Cardiac muscle cell (in vitro differentiated cells and primary cell): ENCODE data around the gene OR7C1. TPM values are rescaled to one million over a fixed set of nuclear protein-coding genes. Genes with fewer than 3 reads are reported as not detected.

ENCODE experiments used
- DNase-seq, 2 donors: peaks; one replicate each; pipeline versions ENCODE4 v3.0.0 to v3.0.0-alpha.2; 2010 to 2017; ENCODE audit warnings: low read depth in 1 of 2, low spot score in 1 of 2
- H3K27ac ChIP-seq: fragments of 200-600 bp; sonication (generic); 2 replicates; pipeline ENCODE4 v1.5.1; 2016
- H3K27me3 ChIP-seq: fragments of 200-600 bp; sonication (generic); 2 replicates; pipeline ENCODE4 v1.6.0; 2016; ENCODE audit warnings: control low read depth
- H3K36me3 ChIP-seq: fragments of 200-600 bp; sonication (generic); 2 replicates; pipeline ENCODE4 v1.5.1; 2016; ENCODE audit warnings: control low read depth
- H3K4me1 ChIP-seq: fragments of 200-600 bp; sonication (generic); 2 replicates; pipeline ENCODE4 v1.8.1; 2017; ENCODE audit warnings: low read depth, mild to moderate bottlenecking, mixed run types
- H3K4me3 ChIP-seq: fragments of 200-600 bp; sonication (generic); 2 replicates; pipeline ENCODE4 v1.5.1; 2016; ENCODE audit warnings: mild to moderate bottlenecking
- H3K9me3 ChIP-seq: fragments of 200-600 bp; sonication (generic); 2 replicates; pipeline ENCODE4 v1.5.1; 2017; ENCODE audit warnings: low read depth, mild to moderate bottlenecking, control low read depth
- CTCF ChIP-seq: IDR thresholded peaks from 2 replicates; pipeline ENCODE4 v1.5.1; 2012; ENCODE audit warnings: low read depth, mild to moderate bottlenecking, low read length
- polyA plus RNA-seq: library from polyadenylated mRNA; unstranded; fragments of >200 nt; fragmentation: Nextera tagmentation; extraction: Ambion mirVana; gene quantifications from 2 replicates; pipeline ENCODE4 v1.2.1, GENCODE V29; 2016
- total RNA-seq: library from RNA; depleted of rRNA; stranded (reverse); fragments of >200 nt; gene quantifications from 2 replicates; pipeline ENCODE4 v1.2.3, GENCODE V29; 2016

Gene OR7C1
- total RNA-seq (not detected in 2 replicates), polyA plus RNA-seq (not detected in 2 replicates)

DNA sequence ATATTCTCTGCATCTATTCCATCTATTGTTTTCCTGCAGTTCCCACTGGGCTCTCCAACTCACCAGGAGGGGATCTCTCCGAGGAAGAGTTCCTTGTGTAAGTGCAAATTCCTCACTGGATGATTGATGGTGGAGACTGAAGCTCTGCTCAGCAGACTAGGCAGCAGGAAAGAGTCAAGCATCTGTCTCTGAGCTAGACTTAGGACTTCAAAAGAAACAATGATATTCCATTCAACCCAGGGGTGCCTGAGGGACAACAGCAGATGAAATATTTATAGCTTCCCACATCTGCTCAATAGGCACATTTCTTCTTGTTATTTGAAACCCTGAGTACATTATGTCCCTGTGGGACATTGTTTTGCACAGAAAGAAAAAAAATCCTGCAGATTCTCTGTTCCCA is at the start of gene OR7C1, which contains the start of gene OR7A5:
Gene OR7C1, minus strand, starts transcription at position 175 of the 400 bp plus-strand sequence. CDS start 35,049 bp downstream, outside the sequence.
Gene OR7A5, minus strand, starts transcription at position 175 of the 400 bp plus-strand sequence. CDS start 6,944 bp downstream, outside the sequence.
- Histone ChIP-seq H3K4me1 (no peaks in the 10 kb centered on the region), H3K36me3 (no peaks in the 10 kb centered on the region), H3K27me3 (no peaks in the 10 kb centered on the region), H3K9me3 (no peaks in the 10 kb centered on the region), H3K4me3 (no peak within 1 kb of the TSS), H3K27ac (no peak within 1 kb of the TSS)
- DNase-seq: peak in 1 of 2 donors; percentile 11
- TF ChIP-seq CTCF: no peak

DNA sequence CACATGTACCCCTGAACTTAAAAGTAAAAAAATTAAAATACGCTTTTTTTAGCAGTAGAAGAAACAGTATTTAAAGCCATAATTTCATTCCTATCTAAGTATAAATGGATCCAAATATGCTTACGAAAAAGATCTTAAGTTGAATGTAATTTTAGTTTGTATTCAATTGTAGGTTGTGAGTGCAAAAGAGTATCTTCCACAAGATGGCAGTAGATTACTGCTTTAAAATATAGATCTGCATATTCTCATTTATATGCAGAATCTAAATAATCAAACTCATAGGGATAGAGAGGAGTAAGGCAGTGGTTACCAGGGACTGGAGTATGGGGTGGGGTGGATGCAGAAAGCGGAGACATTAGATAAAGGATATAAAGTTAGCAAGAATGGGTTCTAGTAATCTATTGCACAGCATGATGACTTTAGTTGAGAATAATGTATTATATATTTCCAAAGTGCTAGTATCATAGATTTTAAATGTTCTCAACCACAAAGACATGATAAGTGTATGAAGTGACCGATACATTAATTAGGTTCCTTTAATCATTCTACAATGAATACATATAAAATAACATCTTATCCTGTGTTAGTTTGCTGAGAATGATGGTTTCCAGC is 36.7 kb upstream of the OR7C1 start:
- DNase-seq: peak in 1 of 2 donors; percentile 39
- no peaks in the 10 kb centered on the region for H3K4me1 ChIP-seq
- TF ChIP-seq CTCF: peak; percentile 54
- no peaks in the 10 kb centered on the region for H3K36me3 ChIP-seq
- no peak overlapping the region for H3K27ac ChIP-seq
- no peaks in the 10 kb centered on the region for H3K27me3 ChIP-seq
- H3K9me3 ChIP-seq: no peaks in the 10 kb centered on the region
- H3K4me3 ChIP-seq: no peak overlapping the region

DNA sequence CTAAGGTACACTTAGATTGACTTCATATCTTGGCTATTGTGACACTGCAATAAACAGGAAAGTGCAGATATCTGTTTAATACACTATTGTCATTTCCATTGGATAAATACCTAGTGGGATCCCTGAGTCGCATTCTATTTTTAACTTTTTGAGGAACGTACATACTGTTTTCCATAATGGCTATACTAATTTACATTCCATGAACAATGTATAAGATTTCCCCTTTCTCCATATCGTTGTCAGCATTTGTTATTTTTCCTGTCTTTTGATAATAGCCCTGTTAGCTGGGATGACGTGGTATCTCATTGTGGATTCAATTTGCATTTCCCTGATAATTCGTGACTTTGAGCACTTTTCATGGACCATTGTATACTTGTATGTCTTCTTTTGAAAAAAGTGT is 33.5 kb upstream of the OR7C1 start:
- Histone ChIP-seq H3K9me3 (no peaks in the 10 kb centered on the region), H3K27ac (no peak overlapping the region), H3K4me3 (no peak overlapping the region), H3K27me3 (no peaks in the 10 kb centered on the region), H3K4me1 (no peaks in the 10 kb centered on the region), H3K36me3 (no peaks in the 10 kb centered on the region)
- TF ChIP-seq CTCF: no peak
- no peak for DNase-seq

GRCh38 chr19:14848822-14849221 is 13.8 kb upstream of the OR7C1 start, which contains the start of gene OR7A10:
TSS of gene OR7A10 (minus strand) at chr19:14848922. CDS start at chr19:14841877, 7,045 bp downstream.
- no peaks in the 10 kb centered on the region for H3K9me3 ChIP-seq
- H3K4me3 ChIP-seq: no peak within 1 kb of the TSS

GRCh38 chr19:14843578-14843977 is 8.6 kb upstream of the OR7C1 start:
- peak in 1 of 2 donors; percentile 14 for DNase-seq
- H3K4me3 ChIP-seq: no peak overlapping the region
- no peaks in the 10 kb centered on the region for H3K36me3 ChIP-seq
- no peaks in the 10 kb centered on the region for H3K4me1 ChIP-seq
- H3K27me3 ChIP-seq: no peaks in the 10 kb centered on the region
- no peaks in the 10 kb centered on the region for H3K9me3 ChIP-seq
- TF ChIP-seq CTCF: no peak
- no peak overlapping the region for H3K27ac ChIP-seq

More at GRCh38 chr19:14848822-14849221, 13.8 kb upstream of the OR7C1 start, which contains the start of gene OR7A10:
- DNase-seq: no peak
- Histone ChIP-seq H3K27me3 (no peaks in the 10 kb centered on the region), H3K4me1 (no peaks in the 10 kb centered on the region), H3K36me3 (no peaks in the 10 kb centered on the region), H3K27ac (no peak within 1 kb of the TSS)
- no peak for TF ChIP-seq CTCF
